ENCODE results near the gene RGS6.

RGS6 gene

DNA sequence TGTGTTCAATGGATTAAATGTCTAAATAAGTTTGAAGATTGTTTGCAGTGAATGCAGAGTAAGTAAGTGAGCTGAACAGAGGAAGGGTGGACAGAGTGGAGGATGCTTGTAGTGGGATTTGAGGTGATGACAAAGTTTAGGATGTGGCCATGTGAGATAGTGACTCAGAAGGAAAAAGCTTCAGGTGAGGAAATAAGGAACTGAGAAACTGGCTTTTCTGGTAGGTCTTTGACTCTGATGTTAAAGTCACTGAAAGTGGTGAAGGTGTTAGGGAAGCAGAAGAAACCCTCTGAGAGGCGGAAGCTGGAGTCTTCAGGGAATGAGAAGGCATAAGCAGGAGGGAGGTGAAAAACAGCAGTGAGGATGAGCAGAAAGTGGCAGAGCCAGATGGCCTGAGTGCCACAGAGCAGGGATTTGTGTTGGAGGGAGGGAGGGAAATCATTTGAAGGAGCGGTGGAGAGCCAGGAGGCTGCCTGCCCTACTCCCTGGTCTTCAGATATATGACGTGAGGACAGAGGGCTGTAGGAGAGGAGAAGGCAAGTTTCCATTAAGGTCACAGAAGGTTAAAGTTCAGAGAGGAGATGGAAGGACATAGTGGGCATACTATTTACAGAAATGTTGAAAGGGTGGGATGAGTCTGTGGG, 24.8 kb downstream of the RGS6 start:
- TF ChIP-seq NFRKB (IDR thresholded peaks at IDR 0.05): no peak
- TF ChIP-seq FOXM1 (IDR thresholded peaks at IDR 0.05; ENCODE audit: borderline replicate concordance): no peak
- TF ChIP-seq SUZ12 (IDR thresholded peaks at IDR 0.05): no peak
- no peak for TF ChIP-seq L3MBTL2 (conservative IDR thresholded peaks at IDR 0.05)
- no peak for TF ChIP-seq TARDBP (IDR thresholded peaks at IDR 0.05)
- TF ChIP-seq ELF4 (IDR thresholded peaks at IDR 0.05): no peak
- no peak for TF ChIP-seq FOXA1 (IDR thresholded peaks at IDR 0.05)
- no peak for TF ChIP-seq ARNT (IDR thresholded peaks at IDR 0.05)
- TF ChIP-seq LEF1 (IDR thresholded peaks at IDR 0.05; ENCODE audit: borderline replicate concordance): no peak
- ChIA-PET CTCF (no interaction called here), POLR2A (no interaction called here)
- DNase-seq (ENCODE audit: extremely low spot score): no peak

DNA sequence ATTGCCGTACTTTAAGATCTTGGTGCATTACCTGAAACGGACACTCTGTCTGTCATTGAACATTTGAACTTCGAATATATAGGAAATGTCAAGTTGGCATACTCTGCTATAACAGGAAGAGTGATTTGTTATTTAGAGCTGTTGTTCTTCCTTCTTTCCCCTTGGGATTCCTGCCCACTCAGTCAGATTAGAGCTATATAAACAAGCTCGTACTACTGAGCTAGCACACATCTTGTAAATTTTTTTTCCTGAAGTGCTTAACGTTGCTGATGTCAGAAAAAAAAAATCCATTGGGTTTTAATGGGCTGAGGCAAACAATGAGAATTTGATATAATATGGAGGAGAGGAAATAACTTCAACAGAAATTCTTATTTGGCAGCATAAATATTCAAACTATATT, 26.8 kb downstream of the RGS6 start:
- TF ChIP-seq, protein P1, sequence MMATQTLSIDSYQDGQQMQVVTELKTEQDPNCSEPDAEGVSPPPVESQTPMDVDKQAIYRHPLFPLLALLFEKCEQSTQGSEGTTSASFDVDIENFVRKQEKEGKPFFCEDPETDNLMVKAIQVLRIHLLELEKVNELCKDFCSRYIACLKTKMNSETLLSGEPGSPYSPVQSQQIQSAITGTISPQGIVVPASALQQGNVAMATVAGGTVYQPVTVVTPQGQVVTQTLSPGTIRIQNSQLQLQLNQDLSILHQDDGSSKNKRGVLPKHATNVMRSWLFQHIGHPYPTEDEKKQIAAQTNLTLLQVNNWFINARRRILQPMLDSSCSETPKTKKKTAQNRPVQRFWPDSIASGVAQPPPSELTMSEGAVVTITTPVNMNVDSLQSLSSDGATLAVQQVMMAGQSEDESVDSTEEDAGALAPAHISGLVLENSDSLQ (IDR thresholded peaks at IDR 0.05): no peak
- TF ChIP-seq BHLHE40 (IDR thresholded peaks at IDR 0.05; ENCODE audit: borderline replicate concordance) (no peak), FOXM1 (IDR thresholded peaks at IDR 0.05; ENCODE audit: borderline replicate concordance) (no peak), CTBP1 (IDR thresholded peaks at IDR 0.05; ENCODE audit: borderline replicate concordance) (no peak), SUZ12 (IDR thresholded peaks at IDR 0.05) (no peak), ZNF384 (IDR thresholded peaks at IDR 0.05) (no peak), TARDBP (IDR thresholded peaks at IDR 0.05) (no peak), FOXA1 (IDR thresholded peaks at IDR 0.05) (no peak), SP1 (IDR thresholded peaks at IDR 0.05) (no peak), FOXK2 (IDR thresholded peaks at IDR 0.05) (no peak), L3MBTL2 (conservative IDR thresholded peaks at IDR 0.05) (no peak), ELF4 (IDR thresholded peaks at IDR 0.05) (no peak), ARNT (IDR thresholded peaks at IDR 0.05) (no peak), HDGF (IDR thresholded peaks at IDR 0.05; ENCODE audit: borderline replicate concordance) (no peak), LEF1 (IDR thresholded peaks at IDR 0.05; ENCODE audit: borderline replicate concordance) (no peak), NFRKB (IDR thresholded peaks at IDR 0.05) (no peak)
- ChIA-PET POLR2A (no interaction called here), CTCF (no interaction called here)
- no peak for DNase-seq (ENCODE audit: extremely low spot score)

DNA sequence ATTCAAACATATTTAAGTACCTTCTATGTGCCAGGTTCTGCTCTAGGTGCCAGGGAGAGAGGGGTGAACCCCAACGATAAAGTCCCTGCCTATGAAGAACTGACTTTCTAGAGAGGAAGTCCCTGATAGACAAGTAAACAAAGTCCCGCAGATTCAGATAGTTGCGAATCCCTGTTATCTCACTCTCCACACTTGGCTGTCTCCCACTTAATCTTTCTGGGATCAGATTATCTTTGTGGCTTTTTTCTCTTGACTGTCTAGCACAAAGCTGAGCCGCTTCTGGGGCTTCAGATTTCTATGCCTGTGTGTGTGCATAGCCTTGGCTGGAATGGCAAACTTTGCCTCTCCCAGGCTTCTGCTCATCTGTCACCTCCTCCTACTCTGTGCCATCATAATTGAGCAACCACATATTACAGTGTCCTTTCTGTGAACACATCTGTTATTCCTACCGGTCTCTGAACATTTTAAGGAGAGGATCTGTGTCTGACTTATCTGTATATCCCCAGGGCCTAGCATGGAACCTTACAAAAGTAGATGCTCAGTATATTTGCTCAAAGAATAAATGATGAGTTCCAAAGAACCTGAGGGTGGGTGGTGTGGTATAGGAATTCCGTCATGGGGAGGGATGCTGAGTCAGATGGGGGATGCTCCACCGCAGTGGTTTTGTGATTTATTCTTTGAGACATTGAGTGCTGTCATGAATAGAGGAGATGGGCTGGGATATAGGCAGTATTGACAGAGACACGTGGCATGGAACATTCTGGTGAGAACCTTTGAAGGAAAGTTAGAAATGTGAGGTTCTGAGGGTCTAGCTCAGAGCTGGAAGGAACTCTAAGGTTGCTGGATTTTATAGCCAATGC, 28.5 kb downstream of the RGS6 start:
- DNase-seq (ENCODE audit: extremely low spot score): no peak
- ChIA-PET POLR2A (no interaction called here), CTCF (no interaction called here)
- TF ChIP-seq ELF4 (IDR thresholded peaks at IDR 0.05) (no peak), NFRKB (IDR thresholded peaks at IDR 0.05) (no peak), HDGF (IDR thresholded peaks at IDR 0.05; ENCODE audit: borderline replicate concordance) (no peak), LEF1 (IDR thresholded peaks at IDR 0.05; ENCODE audit: borderline replicate concordance) (no peak)

DNA sequence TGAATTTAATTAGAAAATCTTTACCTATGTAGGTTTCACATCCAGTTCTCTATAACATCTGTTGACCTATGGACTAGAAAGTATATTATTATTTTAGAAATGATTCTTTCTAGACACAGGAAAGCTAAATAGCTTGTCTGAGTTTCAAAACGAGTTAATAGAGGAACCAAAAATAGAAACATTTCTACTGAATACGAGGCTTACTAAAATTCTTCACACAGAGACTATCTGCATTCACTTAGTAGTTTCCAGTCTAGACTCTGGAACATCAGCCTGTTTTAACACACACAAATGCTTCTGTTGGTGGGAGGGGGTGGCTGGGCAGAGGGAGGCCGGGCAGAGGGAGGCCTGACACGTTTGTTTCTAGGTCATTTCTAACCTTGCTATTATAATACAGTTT, 29.7 kb downstream of the RGS6 start:
- DNase-seq (ENCODE audit: extremely low spot score): no peak
- no peak for TF ChIP-seq LEF1 (IDR thresholded peaks at IDR 0.05; ENCODE audit: borderline replicate concordance)
- no peak for TF ChIP-seq CTBP1 (IDR thresholded peaks at IDR 0.05; ENCODE audit: borderline replicate concordance)
- no peak for TF ChIP-seq ELF4 (IDR thresholded peaks at IDR 0.05)
- no peak for TF ChIP-seq ARNT (IDR thresholded peaks at IDR 0.05)
- TF ChIP-seq NFRKB (IDR thresholded peaks at IDR 0.05): no peak
- no peak for TF ChIP-seq L3MBTL2 (conservative IDR thresholded peaks at IDR 0.05)
- no peak for TF ChIP-seq HDGF (IDR thresholded peaks at IDR 0.05; ENCODE audit: borderline replicate concordance)
- no peak for TF ChIP-seq SP1 (IDR thresholded peaks at IDR 0.05)
- no peak for TF ChIP-seq TARDBP (IDR thresholded peaks at IDR 0.05)
- TF ChIP-seq, protein P1 (IDR thresholded peaks at IDR 0.05): no peak
- TF ChIP-seq BHLHE40 (IDR thresholded peaks at IDR 0.05; ENCODE audit: borderline replicate concordance): no peak
- CTCF ChIA-PET: no interaction called here
- POLR2A ChIA-PET: no interaction called here

DNA sequence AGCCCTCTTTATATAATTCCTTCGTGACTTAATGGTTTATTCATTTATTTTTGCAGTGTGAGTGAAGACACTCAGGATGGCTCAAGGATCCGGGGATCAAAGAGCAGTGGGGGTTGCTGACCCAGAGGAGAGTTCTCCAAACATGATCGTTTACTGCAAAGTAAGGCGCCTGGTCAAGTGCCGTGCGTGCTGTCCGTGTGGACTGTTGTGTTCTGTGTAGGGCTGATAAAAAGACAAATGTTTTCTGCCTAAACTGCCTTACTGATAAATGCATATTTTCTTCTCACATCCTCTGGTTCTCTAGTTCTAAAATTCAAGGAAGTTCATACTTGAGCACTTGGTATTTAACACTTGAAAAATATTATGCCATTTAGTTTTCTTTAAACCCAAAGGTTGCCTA, 32.5 kb downstream of the RGS6 start:
- TF ChIP-seq FOXA1 (IDR thresholded peaks at IDR 0.05): no peak
- no peak for TF ChIP-seq L3MBTL2 (conservative IDR thresholded peaks at IDR 0.05)
- TF ChIP-seq NFRKB (IDR thresholded peaks at IDR 0.05): no peak
- TF ChIP-seq SP1 (IDR thresholded peaks at IDR 0.05): no peak
- no peak for TF ChIP-seq TARDBP (IDR thresholded peaks at IDR 0.05)
- TF ChIP-seq FOXK2 (IDR thresholded peaks at IDR 0.05): no peak
- TF ChIP-seq, protein P1 (IDR thresholded peaks at IDR 0.05): no peak
- TF ChIP-seq LEF1 (IDR thresholded peaks at IDR 0.05; ENCODE audit: borderline replicate concordance): no peak
- POLR2A ChIA-PET: no interaction called here
- no peak for DNase-seq (ENCODE audit: extremely low spot score)

DNA sequence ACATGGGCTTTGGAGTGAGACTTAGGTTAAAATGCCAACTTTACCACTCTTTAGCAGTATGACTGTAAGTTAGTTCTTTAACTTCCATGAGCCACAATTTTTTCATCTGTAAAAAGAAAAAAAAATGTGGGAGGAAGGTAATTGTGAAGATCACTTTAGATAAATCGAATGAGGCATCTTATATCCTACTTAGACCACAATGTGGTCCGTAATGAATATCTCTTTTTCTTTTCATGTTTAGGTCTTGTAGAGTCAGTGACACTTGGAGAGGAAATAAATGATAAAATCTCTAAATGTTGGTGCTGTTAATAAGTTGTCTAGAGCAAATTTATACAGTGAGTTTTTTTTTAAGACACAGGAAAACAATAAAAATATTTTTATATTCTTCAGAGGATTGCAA, 34.3 kb downstream of the RGS6 start:
- CTCF ChIA-PET: no interaction called here
- DNase-seq (ENCODE audit: extremely low spot score): no peak
- POLR2A ChIA-PET: no interaction called here
- TF ChIP-seq SP1 (IDR thresholded peaks at IDR 0.05) (no peak), CTBP1 (IDR thresholded peaks at IDR 0.05; ENCODE audit: borderline replicate concordance) (no peak), LEF1 (IDR thresholded peaks at IDR 0.05; ENCODE audit: borderline replicate concordance) (no peak), HDGF (IDR thresholded peaks at IDR 0.05; ENCODE audit: borderline replicate concordance) (no peak), FOXK2 (IDR thresholded peaks at IDR 0.05) (no peak), TARDBP (IDR thresholded peaks at IDR 0.05) (no peak), ARNT (IDR thresholded peaks at IDR 0.05) (no peak), ZNF384 (IDR thresholded peaks at IDR 0.05) (no peak), BHLHE40 (IDR thresholded peaks at IDR 0.05; ENCODE audit: borderline replicate concordance) (no peak), NFRKB (IDR thresholded peaks at IDR 0.05) (no peak), SUZ12 (IDR thresholded peaks at IDR 0.05) (no peak), ELF4 (IDR thresholded peaks at IDR 0.05) (no peak), FOXM1 (IDR thresholded peaks at IDR 0.05; ENCODE audit: borderline replicate concordance) (no peak)

More for the DNA sequence above, 32.5 kb downstream of the RGS6 start:
- CTCF ChIA-PET: no interaction called here
